HEK293 (cell line): ENCODE data around the gene VAT1.

Experiments used
- ZNF274 ChIP-seq, 2 experiments: fragments of 200-500 bp in 1 of 2; fragments of 450-650 bp in 1 of 2; sonication (Bioruptor generic) in 1 of 2; formaldehyde crosslinking in 1 of 2; IDR thresholded peaks; 2 replicates each; pipeline versions ENCODE4 v1.5.1 to v1.6.1; 2014 to 2016; ENCODE audit warnings: borderline replicate concordance in 1 of 2, inconsistent platforms in 1 of 2, low read length in 1 of 2, missing biosample characterization in 1 of 2, missing genetic modification characterization in 1 of 2
- ZNF571 ChIP-seq: fragments of 450-650 bp; formaldehyde crosslinking; IDR thresholded peaks from 2 replicates; pipeline ENCODE4 v1.5.0; 2017; ENCODE audit warnings: missing biosample characterization, missing genetic modification characterization
- TF ChIP-seq, protein P1 (sequence below): fragments of 450-650 bp; formaldehyde crosslinking; IDR thresholded peaks from 2 replicates; pipeline ENCODE4 v1.5.1; 2016; ENCODE audit warnings: missing biosample characterization, missing genetic modification characterization

DNA sequence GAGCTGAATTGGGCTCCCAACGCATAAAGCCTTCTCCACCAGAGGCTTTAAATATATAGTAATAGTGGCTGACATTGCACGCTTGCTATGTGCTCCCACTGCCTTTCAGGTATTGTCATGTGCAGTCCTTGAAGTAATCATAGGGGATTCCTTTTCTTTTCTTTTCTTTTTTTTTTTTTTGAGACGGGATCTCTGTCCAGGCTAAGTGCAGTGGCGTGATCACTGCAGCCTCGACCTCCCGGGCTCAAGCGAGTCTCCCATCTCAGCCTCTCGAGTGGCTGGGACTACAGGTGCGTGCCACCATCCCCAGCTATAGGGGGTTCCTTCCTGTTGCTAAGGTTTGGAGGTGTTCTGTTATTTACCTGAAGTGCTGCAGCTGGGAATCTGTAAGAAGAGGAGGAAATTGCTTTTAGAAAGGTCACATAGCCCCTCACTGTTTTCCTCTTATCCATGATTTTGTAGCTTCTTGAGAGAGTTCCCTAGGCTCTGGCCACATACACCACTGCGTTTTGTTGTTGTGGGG, 23.1 kb downstream of the VAT1 start:
- TF ChIP-seq, protein P1, sequence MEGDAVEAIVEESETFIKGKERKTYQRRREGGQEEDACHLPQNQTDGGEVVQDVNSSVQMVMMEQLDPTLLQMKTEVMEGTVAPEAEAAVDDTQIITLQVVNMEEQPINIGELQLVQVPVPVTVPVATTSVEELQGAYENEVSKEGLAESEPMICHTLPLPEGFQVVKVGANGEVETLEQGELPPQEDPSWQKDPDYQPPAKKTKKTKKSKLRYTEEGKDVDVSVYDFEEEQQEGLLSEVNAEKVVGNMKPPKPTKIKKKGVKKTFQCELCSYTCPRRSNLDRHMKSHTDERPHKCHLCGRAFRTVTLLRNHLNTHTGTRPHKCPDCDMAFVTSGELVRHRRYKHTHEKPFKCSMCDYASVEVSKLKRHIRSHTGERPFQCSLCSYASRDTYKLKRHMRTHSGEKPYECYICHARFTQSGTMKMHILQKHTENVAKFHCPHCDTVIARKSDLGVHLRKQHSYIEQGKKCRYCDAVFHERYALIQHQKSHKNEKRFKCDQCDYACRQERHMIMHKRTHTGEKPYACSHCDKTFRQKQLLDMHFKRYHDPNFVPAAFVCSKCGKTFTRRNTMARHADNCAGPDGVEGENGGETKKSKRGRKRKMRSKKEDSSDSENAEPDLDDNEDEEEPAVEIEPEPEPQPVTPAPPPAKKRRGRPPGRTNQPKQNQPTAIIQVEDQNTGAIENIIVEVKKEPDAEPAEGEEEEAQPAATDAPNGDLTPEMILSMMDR (tag by site-specific recombination) = no peak
- TF ChIP-seq ZNF274 (IDR thresholded peaks at IDR 0.05; ENCODE audit: low read length) (no peak), ZNF274 (tag by site-specific recombination; IDR thresholded peaks at IDR 0.05; ENCODE audit: borderline replicate concordance) (no peak), ZNF571 (tag by site-specific recombination) (no peak)
